GM12875 (cell line): ENCODE measurements around the gene CPT1B.

Experiments used
- H3K4me3 ChIP-seq: one replicate; pipeline ENCODE4 v1.5.1; 2011; ENCODE audit warnings: low read depth, low read length, control low read depth
- TF ChIP-seq, protein P1 (sequence below): IDR thresholded peaks from 2 replicates; pipeline ENCODE4 v1.5.1; 2011; ENCODE audit warnings: low read depth, mild to moderate bottlenecking, control low read depth, inconsistent platforms, low read length, moderate library complexity, borderline replicate concordance; ENCODE audit not compliant: insufficient read depth

CPT1B gene

DNA sequence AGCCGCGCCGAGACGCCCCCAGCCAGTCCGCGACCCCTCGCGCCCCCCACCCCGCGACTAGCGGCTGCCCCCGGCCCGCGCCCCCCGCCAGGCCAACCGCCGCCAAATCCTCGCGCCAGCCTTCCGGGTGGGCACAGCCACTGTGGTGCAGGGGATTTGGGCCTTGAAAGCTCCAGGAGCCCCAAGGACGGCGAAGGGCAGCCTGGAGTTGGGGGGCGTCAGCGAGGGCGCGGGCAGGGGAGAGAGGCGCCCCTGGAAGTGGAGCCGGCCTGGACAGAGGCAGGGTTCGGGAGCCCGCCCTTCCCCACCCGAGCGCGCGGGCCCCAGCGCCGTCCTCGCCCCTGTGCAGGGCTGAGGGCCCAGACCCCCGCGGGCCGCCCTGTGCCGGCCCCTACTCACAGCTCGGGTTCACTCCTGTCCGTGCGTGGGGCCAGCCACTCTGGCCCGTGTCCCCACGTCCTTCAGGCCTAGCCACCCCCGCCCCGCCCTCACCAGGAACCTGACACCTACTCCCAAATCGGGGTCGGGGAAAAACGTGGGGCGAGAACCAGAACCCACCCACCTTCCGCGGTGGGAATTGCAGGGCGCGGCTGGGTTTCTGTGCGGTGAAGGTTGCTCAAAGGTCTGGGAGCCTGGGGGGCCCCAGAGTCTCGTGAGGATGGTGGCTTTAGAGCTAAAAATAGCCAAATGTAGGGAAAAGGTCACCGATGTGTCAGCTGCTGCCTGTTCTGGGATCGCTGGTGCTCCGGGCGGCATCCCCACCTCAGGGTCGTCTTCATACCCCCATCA is at the start of gene CPT1B:
Gene CPT1B (minus strand): TSS at position 441 of the 789 bp plus-strand sequence. CDS start 512 bp downstream, outside the sequence.
- TF ChIP-seq, protein P1, sequence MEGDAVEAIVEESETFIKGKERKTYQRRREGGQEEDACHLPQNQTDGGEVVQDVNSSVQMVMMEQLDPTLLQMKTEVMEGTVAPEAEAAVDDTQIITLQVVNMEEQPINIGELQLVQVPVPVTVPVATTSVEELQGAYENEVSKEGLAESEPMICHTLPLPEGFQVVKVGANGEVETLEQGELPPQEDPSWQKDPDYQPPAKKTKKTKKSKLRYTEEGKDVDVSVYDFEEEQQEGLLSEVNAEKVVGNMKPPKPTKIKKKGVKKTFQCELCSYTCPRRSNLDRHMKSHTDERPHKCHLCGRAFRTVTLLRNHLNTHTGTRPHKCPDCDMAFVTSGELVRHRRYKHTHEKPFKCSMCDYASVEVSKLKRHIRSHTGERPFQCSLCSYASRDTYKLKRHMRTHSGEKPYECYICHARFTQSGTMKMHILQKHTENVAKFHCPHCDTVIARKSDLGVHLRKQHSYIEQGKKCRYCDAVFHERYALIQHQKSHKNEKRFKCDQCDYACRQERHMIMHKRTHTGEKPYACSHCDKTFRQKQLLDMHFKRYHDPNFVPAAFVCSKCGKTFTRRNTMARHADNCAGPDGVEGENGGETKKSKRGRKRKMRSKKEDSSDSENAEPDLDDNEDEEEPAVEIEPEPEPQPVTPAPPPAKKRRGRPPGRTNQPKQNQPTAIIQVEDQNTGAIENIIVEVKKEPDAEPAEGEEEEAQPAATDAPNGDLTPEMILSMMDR: no peak
- H3K4me3 ChIP-seq: no peak within 1 kb of the TSS

DNA sequence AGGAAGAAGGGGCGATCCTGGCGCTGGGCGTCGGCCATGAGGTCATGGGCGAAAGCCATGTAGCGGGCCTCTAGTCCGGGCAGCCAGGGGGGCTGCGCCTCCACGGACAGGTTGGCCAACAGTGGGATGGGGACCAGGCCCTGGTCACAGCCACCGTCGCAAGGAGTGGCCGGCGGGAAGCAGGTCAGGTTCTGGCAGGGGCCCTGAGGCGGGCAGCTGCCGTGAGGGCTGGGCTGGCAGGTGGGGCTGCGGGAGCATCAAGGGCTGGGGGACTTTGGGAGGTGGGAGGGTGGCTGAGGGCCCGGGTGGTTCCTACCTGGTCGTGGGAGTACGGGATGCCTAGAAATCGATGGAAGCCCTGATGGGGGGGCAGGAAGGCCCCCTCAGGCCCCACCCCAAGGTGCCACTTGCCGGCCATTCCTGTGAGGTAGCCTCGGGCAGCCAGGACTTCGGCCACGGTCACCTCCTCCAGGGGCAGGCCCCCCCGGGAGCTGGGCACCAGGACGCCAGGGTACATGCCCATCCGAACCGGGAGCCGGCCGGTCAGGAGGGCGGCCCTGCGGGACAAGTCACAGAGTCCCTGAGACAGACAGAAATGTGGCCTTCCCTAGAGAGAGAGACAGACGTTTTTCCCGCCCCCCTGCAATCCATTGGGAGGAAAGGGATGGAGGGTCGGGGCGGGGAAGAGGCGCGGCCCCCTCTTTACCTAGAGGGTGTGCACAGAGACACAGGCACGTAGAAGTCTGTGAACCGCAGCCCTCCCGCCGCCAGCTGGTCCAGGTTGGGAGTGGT is 48.8 kb upstream of the CPT1B start:
- TF ChIP-seq, protein P1: no peak
- peak overlapping the region; percentile 88 for H3K4me3 ChIP-seq

DNA sequence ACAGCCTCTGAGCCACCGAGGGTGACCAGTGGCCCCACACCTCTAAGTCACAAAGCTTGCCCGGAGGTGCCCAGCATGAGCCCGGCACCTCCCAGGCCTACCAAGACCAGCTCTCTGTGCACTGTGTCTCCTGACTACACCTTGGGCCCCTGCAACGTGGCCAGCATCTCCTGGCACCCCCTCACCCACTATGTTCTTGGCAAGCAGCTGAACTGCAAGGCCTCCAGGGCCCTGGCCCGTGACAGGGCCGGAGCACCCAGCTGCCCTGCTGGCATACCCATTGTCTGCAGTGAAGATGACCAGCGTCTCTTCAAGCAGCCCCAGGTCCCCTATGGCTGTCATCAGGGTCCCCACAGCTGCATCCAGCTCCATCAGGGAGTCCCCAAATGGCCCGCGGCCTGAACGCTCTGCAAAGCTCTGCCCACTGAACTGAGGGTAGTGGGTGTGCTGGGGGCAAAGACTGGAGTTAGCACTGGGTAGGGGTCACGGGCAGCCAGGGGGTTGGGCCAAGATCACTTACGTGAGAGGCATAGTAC is 48.2 kb upstream of the CPT1B start:
- H3K4me3 ChIP-seq: no peak overlapping the region
- TF ChIP-seq, protein P1: no peak

DNA sequence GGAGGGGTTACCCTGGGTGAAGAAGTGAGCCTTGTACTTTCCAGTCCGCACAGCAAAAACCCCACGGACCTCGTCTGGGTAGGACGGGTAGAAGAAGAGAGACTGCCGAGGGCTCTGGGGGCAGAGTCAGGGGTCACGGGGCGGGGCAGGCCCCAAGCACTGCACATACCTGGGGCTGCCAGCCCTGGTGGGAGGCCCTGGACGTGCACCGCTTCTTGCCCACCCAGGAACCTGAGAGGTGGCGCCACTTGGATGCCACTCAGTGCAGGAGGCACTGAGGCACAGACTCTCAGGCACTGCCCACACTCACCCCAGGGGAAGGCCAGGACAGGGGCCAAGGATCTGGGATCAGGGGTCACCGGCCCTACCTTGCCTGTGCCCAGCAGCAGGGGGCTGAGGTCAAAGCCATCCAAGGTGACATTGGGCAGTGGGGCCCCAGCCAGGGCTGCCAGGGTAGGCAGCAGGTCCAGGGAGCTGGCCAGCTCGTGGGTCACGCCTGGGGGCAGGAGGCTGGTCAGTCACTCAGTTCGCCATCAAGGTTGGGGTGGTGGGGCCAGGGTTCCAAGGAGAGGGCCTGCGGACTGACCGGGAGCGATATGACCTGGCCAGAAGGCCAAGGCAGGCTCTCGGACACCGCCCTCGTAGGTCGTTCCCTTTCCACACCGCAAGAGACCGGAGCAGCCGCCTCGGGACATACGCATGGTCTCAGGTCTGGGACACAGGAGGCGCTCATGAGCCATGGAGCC is 47.5 kb upstream of the CPT1B start:
- H3K4me3 ChIP-seq: no peak overlapping the region
- TF ChIP-seq, protein P1: peak; percentile 18; the same call in 1 of the 2 replicates

DNA sequence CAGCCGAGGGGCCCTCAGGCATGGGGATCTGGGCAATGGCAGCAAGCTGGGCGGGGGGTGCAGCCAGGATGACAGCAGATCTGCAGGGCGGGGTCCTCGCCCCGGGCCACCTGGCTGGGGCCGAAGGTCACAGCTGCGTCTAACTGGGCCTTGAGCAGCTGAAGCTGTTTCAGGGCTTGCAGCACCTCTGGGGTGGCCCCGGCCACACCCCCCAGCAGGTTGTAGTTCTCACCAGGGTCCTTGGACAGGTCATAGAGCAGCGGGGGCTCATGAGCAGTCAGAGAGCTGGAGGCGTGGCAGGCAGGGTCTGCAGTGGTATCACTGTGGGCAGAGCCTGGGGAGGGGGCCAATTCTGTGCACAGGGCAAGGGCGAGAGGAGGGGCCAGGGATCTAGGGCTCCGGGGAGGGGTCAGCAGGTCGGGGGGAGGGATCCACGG is 46.9 kb upstream of the CPT1B start:
- no peak overlapping the region for H3K4me3 ChIP-seq
- TF ChIP-seq, protein P1: no peak

DNA sequence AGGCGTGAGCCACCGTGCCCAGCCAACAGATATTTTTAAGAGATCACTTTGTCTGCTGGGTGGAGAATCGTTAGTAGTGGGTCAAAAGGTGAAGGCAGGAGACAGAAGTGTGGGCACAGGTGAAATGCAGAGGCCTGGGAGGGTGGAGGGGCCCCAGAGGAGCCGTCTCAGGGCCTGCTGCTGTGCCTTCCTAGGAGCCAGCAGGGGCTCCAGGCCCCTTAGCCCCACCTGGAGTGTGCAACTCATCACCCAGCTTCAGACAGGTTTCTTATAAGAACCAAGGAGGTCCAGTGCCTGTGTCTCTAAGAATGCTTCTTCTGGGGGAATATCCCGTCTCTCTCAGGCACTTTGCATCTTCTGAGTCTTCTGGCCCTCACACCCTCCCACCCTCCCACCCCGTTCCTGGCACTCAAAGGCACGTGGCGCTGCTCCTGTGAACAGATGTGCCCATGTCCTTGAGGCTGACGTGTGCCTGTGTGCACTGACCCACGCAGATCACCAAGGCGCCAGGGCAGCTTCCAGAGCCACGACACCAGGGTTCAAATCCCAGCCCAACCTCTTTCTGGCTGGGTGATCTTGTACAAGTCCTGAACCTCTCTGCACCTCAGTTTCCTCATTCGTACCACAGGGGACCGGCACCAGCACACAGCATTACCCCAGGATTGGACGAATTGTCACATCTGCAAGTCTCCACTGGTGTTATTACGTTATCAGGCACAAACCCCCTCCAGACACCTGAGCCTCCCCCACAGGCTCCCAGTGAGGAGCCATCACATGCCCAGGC is 46.3 kb upstream of the CPT1B start:
- no peak overlapping the region for H3K4me3 ChIP-seq
- TF ChIP-seq, protein P1: no peak
